ENCODE measurements around the gene ITGBL1. TPM values are rescaled to one million over a fixed set of nuclear protein-coding genes. Genes with fewer than 3 reads are reported as not detected.
"Not testable (repeated sequence)": the region's sequence is repeated elsewhere in the genome, so short reads cannot be mapped to it uniquely, and the experiment has no call there.

ITGBL1 gene
- total and polyA plus RNA-seq, 3 donors from 2014 or later, result 5.7 to 7.7 (median 5.8) TPM

DNA sequence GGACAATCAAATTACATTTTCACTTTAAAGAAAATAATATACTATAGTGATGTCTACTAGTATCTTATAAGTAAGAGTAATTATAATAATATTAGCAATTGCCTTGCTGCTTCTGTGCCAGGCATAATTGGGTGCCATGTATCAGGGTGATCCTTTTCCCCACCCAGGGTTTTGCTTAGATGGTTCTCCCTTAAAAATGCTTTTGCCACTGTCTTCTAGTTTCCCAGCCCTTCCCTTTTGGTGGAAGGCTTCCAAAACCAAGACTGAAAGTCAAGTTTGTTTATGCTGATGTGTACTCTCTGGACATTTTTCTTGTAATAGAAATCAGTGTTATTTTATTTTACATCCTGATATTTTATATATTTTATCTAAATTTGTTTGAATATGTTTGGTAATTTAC, 77.8 kb downstream of the ITGBL1 start:
- no peak overlapping the region for H3K27ac ChIP-seq
- no peak for DNase-seq
- H3K4me1 ChIP-seq, result no peaks in the 10 kb centered on the region
- H3K9me3 ChIP-seq, result no peaks in the 10 kb centered on the region
- no peaks in the 10 kb centered on the region for H3K36me3 ChIP-seq (ENCODE audit: low read depth, missing control alignments)
- no peak overlapping the region for H3K4me3 ChIP-seq
- TF ChIP-seq, protein P1, sequence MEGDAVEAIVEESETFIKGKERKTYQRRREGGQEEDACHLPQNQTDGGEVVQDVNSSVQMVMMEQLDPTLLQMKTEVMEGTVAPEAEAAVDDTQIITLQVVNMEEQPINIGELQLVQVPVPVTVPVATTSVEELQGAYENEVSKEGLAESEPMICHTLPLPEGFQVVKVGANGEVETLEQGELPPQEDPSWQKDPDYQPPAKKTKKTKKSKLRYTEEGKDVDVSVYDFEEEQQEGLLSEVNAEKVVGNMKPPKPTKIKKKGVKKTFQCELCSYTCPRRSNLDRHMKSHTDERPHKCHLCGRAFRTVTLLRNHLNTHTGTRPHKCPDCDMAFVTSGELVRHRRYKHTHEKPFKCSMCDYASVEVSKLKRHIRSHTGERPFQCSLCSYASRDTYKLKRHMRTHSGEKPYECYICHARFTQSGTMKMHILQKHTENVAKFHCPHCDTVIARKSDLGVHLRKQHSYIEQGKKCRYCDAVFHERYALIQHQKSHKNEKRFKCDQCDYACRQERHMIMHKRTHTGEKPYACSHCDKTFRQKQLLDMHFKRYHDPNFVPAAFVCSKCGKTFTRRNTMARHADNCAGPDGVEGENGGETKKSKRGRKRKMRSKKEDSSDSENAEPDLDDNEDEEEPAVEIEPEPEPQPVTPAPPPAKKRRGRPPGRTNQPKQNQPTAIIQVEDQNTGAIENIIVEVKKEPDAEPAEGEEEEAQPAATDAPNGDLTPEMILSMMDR (IDR thresholded peaks at IDR 0.05), result no peak
- TF ChIP-seq POLR2A (IDR thresholded peaks at IDR 0.05), result no peak
- intact Hi-C loops (cut with DNase I; ENCODE audit: low total_unique reads), result no loop called here
- no peaks in the 10 kb centered on the region for H3K27me3 ChIP-seq

DNA sequence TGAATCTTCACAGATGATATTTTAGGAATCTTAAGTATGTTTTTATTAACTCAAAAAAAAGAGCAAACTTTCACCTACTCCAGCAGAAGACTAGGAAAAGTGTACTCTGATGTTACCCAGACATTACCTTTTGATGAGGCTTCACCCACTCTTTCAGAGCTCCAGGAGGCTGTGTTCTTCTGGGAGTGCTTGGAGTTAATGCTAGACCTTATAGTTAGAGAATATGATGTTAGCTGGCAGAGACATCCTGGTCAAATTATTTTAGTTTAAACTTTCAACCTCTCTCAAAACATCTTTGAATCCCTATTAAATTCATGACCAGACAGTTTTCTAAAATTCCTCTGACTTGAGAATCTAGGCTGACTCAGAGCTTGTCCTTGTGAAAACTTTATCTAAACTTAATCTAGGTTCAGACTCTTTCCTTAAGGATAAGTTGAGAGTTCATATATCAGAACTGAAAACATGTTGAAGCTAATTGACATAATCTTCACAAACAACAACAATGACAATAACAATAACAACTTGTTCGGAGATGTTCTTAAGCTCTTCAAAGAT, 82.8 kb downstream of the ITGBL1 start:
- no peak for DNase-seq
- Histone ChIP-seq H3K27ac (no peak overlapping the region), H3K27me3 (no peaks in the 10 kb centered on the region), H3K9me3 (no peaks in the 10 kb centered on the region), H3K4me3 (no peak overlapping the region), H3K36me3 (ENCODE audit: low read depth, missing control alignments) (no peaks in the 10 kb centered on the region), H3K4me1 (no peaks in the 10 kb centered on the region)
- TF ChIP-seq POLR2A (IDR thresholded peaks at IDR 0.05), result no peak
- TF ChIP-seq, protein P1 (IDR thresholded peaks at IDR 0.05), result no peak
- intact Hi-C loops (cut with DNase I; ENCODE audit: low total_unique reads), result no loop called here
- WGBS, 2 donors, result 93 to 97% methylated on average over 1 of the region's 1 CpG

DNA sequence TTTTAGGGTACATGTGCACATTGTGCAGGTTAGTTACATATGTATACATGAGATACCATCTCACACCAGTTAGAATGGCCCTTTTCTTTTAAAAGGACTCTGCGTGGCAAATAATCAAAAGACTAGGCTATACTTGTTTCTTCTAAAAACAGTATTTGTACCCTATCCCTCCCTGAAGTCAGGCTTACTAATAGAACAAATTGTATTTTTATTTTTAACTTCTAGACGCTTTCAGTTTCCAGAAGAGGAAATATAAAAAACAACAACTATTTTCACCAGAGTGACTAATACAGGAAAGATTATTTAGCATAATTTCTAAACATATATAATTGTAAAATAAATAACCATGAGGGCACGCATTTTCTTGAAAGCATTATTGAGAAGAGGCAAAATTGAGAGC, 83.6 kb downstream of the ITGBL1 start:
- intact Hi-C loops (cut with DNase I; ENCODE audit: low total_unique reads), result no loop called here
- Histone ChIP-seq H3K9me3 (no peaks in the 10 kb centered on the region), H3K4me3 (no peak overlapping the region), H3K4me1 (no peaks in the 10 kb centered on the region), H3K27me3 (no peaks in the 10 kb centered on the region), H3K27ac (no peak overlapping the region), H3K36me3 (ENCODE audit: low read depth, missing control alignments) (no peaks in the 10 kb centered on the region)
- no peak for DNase-seq
- 78 to 83% methylated on average over 3 of the region's 3 CpGs for WGBS, 2 donors
- TF ChIP-seq POLR2A (IDR thresholded peaks at IDR 0.05), result no peak
- TF ChIP-seq, protein P1 (IDR thresholded peaks at IDR 0.05), result no peak

GRCh38 chr13:101544544-101544943, 92.1 kb downstream of the ITGBL1 start:
- intact Hi-C loops (cut with DNase I; ENCODE audit: low total_unique reads); H3K27ac ChIP-seq; H3K4me3 ChIP-seq; H3K4me1 ChIP-seq; H3K9me3 ChIP-seq; H3K27me3 ChIP-seq; DNase-seq; H3K36me3 ChIP-seq (ENCODE audit: low read depth, missing control alignments): not testable (repeated sequence)
- 86 to 93% methylated on average over 3 to 11 of the region's 11 CpGs for WGBS, 2 donors

DNA sequence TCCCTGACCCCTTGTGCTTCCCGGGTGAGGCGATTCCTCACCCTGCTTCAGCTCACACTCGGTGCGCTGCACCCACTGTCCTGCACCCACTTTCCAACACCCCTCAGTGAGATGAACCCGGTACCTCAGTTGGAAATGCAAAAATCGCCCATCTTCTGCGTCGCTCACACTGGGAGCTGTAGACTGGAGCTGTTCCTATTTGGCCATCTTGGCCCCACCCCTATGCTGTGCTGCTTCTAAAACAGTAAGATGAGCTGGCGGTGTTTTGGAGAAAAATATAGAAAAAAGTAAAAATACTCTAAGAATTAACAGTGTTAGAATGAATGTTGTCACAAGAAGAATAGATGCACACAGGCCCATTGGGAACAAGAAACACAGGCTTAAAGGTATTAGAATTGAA, 92.5 kb downstream of the ITGBL1 start:
- no peak overlapping the region for H3K27ac ChIP-seq
- intact Hi-C loops (cut with DNase I; ENCODE audit: low total_unique reads), result no loop called here
- H3K4me3 ChIP-seq, result no peak overlapping the region
- 86 to 91% methylated on average over 9 of the region's 9 CpGs for WGBS, 2 donors
- H3K4me1 ChIP-seq, result no peaks in the 10 kb centered on the region
- H3K27me3 ChIP-seq, result no peaks in the 10 kb centered on the region
- no peak for DNase-seq
- no peak for TF ChIP-seq POLR2A (IDR thresholded peaks at IDR 0.05)
- TF ChIP-seq, protein P1 (IDR thresholded peaks at IDR 0.05), result no peak
- no peaks in the 10 kb centered on the region for H3K36me3 ChIP-seq (ENCODE audit: low read depth, missing control alignments)
- no peaks in the 10 kb centered on the region for H3K9me3 ChIP-seq

Data from testis (tissue), 3 donors.